Tibial nerve (tissue), 4 donors: ENCODE results near the gene OPHN1.

Experiments used
- EP300 ChIP-seq, 2 donors: sonication (generic); formaldehyde crosslinking; IDR thresholded peaks; one replicate each; pipeline ENCODE4 v1.6.1; 2017; ENCODE audit warnings: antibody characterized with exemption in 2 of 2, mild to moderate bottlenecking in 1 of 2
- POLR2A ChIP-seq, 2 donors: fragments of 450-650 bp; IDR thresholded peaks; one replicate each; pipeline ENCODE4 v1.6.1; 2017; ENCODE audit warnings: antibody characterized with exemption in 2 of 2, mild to moderate bottlenecking in 2 of 2, moderate library complexity in 2 of 2
- TF ChIP-seq, protein P1 (sequence below), 5 experiments: fragments of 200-600 bp in 3 of 5; fragments of 450-650 bp in 2 of 5; sonication (generic) in 3 of 5; IDR thresholded peaks; one replicate each; pipeline ENCODE4 v1.5.1; 2016 to 2019; ENCODE audit warnings: antibody characterized with exemption in 5 of 5, mild to moderate bottlenecking in 3 of 5, moderate library complexity in 2 of 5

DNA sequence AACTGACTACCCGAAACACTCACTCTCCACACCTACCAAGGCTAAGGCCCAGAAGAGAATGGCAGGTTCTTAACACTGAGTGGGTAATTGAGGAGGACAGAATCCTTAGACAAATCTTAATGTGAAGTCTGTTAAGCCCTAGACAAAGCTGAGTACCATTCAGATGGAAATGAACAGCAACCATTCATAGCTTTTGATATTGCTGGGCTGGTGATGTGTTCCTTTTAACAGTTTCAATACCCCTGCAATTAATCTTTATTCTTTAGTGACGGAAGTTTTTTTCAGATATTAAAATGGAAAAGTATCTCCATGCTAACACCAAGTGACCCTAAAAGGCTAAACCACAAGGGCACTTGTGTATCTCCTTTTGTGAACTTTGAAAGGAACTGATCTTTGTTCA is 334.9 kb downstream of the OPHN1 start:
- TF ChIP-seq, protein P1, sequence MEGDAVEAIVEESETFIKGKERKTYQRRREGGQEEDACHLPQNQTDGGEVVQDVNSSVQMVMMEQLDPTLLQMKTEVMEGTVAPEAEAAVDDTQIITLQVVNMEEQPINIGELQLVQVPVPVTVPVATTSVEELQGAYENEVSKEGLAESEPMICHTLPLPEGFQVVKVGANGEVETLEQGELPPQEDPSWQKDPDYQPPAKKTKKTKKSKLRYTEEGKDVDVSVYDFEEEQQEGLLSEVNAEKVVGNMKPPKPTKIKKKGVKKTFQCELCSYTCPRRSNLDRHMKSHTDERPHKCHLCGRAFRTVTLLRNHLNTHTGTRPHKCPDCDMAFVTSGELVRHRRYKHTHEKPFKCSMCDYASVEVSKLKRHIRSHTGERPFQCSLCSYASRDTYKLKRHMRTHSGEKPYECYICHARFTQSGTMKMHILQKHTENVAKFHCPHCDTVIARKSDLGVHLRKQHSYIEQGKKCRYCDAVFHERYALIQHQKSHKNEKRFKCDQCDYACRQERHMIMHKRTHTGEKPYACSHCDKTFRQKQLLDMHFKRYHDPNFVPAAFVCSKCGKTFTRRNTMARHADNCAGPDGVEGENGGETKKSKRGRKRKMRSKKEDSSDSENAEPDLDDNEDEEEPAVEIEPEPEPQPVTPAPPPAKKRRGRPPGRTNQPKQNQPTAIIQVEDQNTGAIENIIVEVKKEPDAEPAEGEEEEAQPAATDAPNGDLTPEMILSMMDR (IDR thresholded peaks at IDR 0.05): no peak
- TF ChIP-seq POLR2A (IDR thresholded peaks at IDR 0.05) (no peak), EP300 (IDR thresholded peaks at IDR 0.05) (no peak)
